Liver (tissue), 9 donors: ENCODE results near the gene APBB3. TPM values are rescaled to one million over a fixed set of nuclear protein-coding genes. Genes with fewer than 3 reads are reported as not detected.

Experiments
- DNase-seq: peaks from one replicate; pipeline ENCODE4 v3.0.0-alpha.2; 2017; ENCODE audit warnings: low spot score
- H3K27ac ChIP-seq, 2 donors: one replicate each; pipeline ENCODE4 v1.7.0; 2013; ENCODE audit warnings: inconsistent platforms in 2 of 2, low read length in 2 of 2, control low read depth in 1 of 2, low read depth in 1 of 2, mild to moderate bottlenecking in 1 of 2
- H3K27me3 ChIP-seq, 4 donors: one replicate each; pipeline versions ENCODE4 v1.6.1 to v1.7.0; 2013; ENCODE audit warnings: low read length in 3 of 4, inconsistent platforms in 1 of 4, mild to moderate bottlenecking in 1 of 4, moderate library complexity in 1 of 4; ENCODE audit not compliant: control insufficient read depth in 4 of 4, insufficient read depth in 4 of 4
- H3K36me3 ChIP-seq, 4 donors: one replicate each; pipeline versions ENCODE4 v1.6.1 to v1.7.0; 2013; ENCODE audit warnings: low read length in 3 of 4, mild to moderate bottlenecking in 3 of 4, low read depth in 1 of 4, moderate library complexity in 1 of 4; ENCODE audit not compliant: control insufficient read depth in 4 of 4, insufficient read depth in 3 of 4
- H3K4me1 ChIP-seq, 4 donors: one replicate each; pipeline versions ENCODE4 v1.6.1 to v1.7.0; 2013; ENCODE audit warnings: low read length in 3 of 4, mild to moderate bottlenecking in 3 of 4, moderate library complexity in 1 of 4; ENCODE audit not compliant: control insufficient read depth in 4 of 4, insufficient read depth in 4 of 4
- H3K4me3 ChIP-seq, 3 donors: one replicate each; pipeline versions ENCODE4 v1.6.1 to v1.7.0; 2013; ENCODE audit warnings: low read length in 3 of 3, control low read depth in 1 of 3, low read depth in 1 of 3, mild to moderate bottlenecking in 1 of 3
- H3K9ac ChIP-seq, 2 donors: one replicate each; pipeline ENCODE4 v1.7.0; 2013; ENCODE audit warnings: low read length in 2 of 2, mild to moderate bottlenecking in 2 of 2, moderate library complexity in 2 of 2, control low read depth in 1 of 2, low read depth in 1 of 2
- H3K9me3 ChIP-seq, 4 donors: one replicate each; pipeline versions ENCODE4 v1.6.1 to v1.7.0; 2013; ENCODE audit warnings: low read length in 3 of 4; ENCODE audit not compliant: control insufficient read depth in 4 of 4
- EGR1 ChIP-seq, 2 donors: IDR thresholded peaks; 2 replicates each; pipeline ENCODE4 v1.6.1; 2016 to 2018; ENCODE audit warnings: antibody characterized with exemption in 2 of 2, low read depth in 2 of 2
- FOXA1 ChIP-seq: IDR thresholded peaks from 2 replicates; pipeline ENCODE4 v1.6.1; 2016; ENCODE audit warnings: antibody characterized with exemption
- FOXA2 ChIP-seq: IDR thresholded peaks from 2 replicates; pipeline ENCODE4 v1.6.1; 2016; ENCODE audit warnings: antibody characterized with exemption
- GABPA ChIP-seq, 2 donors: IDR thresholded peaks in 1 of 2; conservative IDR thresholded peaks in 1 of 2; 2 replicates each; pipeline ENCODE4 v1.6.1; 2016; ENCODE audit warnings: antibody characterized with exemption in 2 of 2, mild to moderate bottlenecking in 1 of 2, moderate library complexity in 1 of 2
- HNF4A ChIP-seq, 2 donors: conservative IDR thresholded peaks; 2 replicates each; pipeline ENCODE4 v1.6.1; 2016; ENCODE audit warnings: antibody characterized with exemption in 2 of 2, mild to moderate bottlenecking in 2 of 2
- HNF4G ChIP-seq: IDR thresholded peaks from 2 replicates; pipeline ENCODE4 v1.6.1; 2016; ENCODE audit warnings: antibody characterized with exemption
- JUND ChIP-seq, 2 donors: IDR thresholded peaks; 2 replicates each; pipeline ENCODE4 v1.6.1; 2016; ENCODE audit warnings: antibody characterized with exemption in 2 of 2
- NR2F2 ChIP-seq: IDR thresholded peaks from 2 replicates; pipeline ENCODE4 v1.6.1; 2016; ENCODE audit warnings: antibody characterized with exemption
- RAD21 ChIP-seq, 2 donors: IDR thresholded peaks; 2 replicates each; pipeline ENCODE4 v1.6.1; 2016; ENCODE audit warnings: antibody characterized with exemption in 2 of 2, mild to moderate bottlenecking in 2 of 2
- RXRA ChIP-seq, 2 donors: IDR thresholded peaks; 2 replicates each; pipeline ENCODE4 v1.6.1; 2017 to 2018; ENCODE audit warnings: antibody characterized with exemption in 2 of 2, mild to moderate bottlenecking in 1 of 2
- SP1 ChIP-seq: IDR thresholded peaks from 2 replicates; pipeline ENCODE4 v1.6.1; 2018; ENCODE audit warnings: antibody characterized with exemption, mild to moderate bottlenecking
- TAF1 ChIP-seq: conservative IDR thresholded peaks from 2 replicates; pipeline ENCODE4 v1.6.1; 2016; ENCODE audit warnings: antibody characterized with exemption, mild to moderate bottlenecking
- YY1 ChIP-seq: IDR thresholded peaks from 2 replicates; pipeline ENCODE4 v1.6.1; 2016; ENCODE audit warnings: antibody characterized with exemption, mild to moderate bottlenecking
- WGBS: extraction: QIAGEN DNeasy Blood & Tissue Kit; methylation state at CpG from one replicate; pipeline ENCODE4 v1.1.7; 2013; 5-methylcytosine and 5-hydroxymethylcytosine counted together
- polyA plus RNA-seq, 2 donors: library from polyadenylated mRNA; stranded (reverse) in 1 of 2; unstranded in 1 of 2; fragments of 200-250 nt in 1 of 2; fragments of >200 nt in 1 of 2; fragmentation: Nextera tagmentation in 1 of 2; extraction: Ambion mirVana in 1 of 2; gene quantifications; one replicate each; pipeline versions ENCODE4 v1.2.1 to v1.2.3, GENCODE V29; 2013 to 2015
- total RNA-seq, 2 donors: library from RNA; depleted of rRNA; stranded (reverse); fragments of >200 nt; gene quantifications; one replicate each; pipeline ENCODE4 v1.2.3, GENCODE V29; 2014
- TF ChIP-seq, protein P1 (sequence below): IDR thresholded peaks from 2 replicates; pipeline ENCODE4 v1.6.1; 2016; ENCODE audit warnings: antibody characterized with exemption, mild to moderate bottlenecking
- TF ChIP-seq, protein P2 (sequence below): IDR thresholded peaks from 2 replicates; pipeline ENCODE4 v1.6.1; 2016; ENCODE audit warnings: antibody characterized with exemption
- TF ChIP-seq, protein P3 (sequence below): fragments of 150-350 bp; IDR thresholded peaks from 2 replicates; pipeline ENCODE4 v1.5.1; 2017; ENCODE audit warnings: improper control_type of control experiment, low read depth, low read length; ENCODE audit not compliant: missing input control
- TF ChIP-seq, protein P4 (sequence below): IDR thresholded peaks from 2 replicates; pipeline ENCODE4 v1.6.1; 2016; ENCODE audit warnings: antibody characterized with exemption
- TF ChIP-seq, protein P5 (sequence below): IDR thresholded peaks from 2 replicates; pipeline ENCODE4 v1.6.1; 2016; ENCODE audit warnings: antibody characterized with exemption
- donor health status: healthy.
- donor health status: healthy.
- donor health status: healthy.
- donor health status: healthy.
- donor health status: healthy.

APBB3 gene
- total and polyA plus RNA-seq, 4 donors, result 4.6 to 40.5 (median 19.6) TPM

DNA sequence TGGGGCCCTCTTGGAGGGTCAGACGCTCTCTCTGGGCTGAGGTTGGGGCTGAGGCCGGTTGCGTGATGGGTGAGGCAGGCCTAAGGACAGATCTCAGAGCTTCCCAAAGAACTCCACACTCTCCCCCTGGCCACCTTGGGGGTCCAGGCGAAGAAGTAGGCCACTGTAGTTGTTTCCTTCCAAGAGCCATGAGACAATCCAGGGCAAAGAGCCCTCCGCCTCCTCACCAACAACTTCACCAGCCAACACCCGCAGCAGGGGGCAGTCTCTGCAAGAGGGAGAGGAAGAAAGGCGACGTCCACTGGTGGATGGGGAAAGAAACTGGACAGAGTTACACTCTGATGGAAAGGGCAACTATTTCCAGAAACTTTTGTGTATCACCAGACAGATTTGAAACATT lies 10.9 kb upstream of the APBB3 start:
- WGBS, result 58% methylated on average over 8 of the region's 8 CpGs
- Histone ChIP-seq H3K4me1 (peaks cover 11 to 40% (median 31%) of the 10 kb centered on the region in 4 donors), H3K9ac (no peak overlapping the region), H3K9me3 (no peaks in the 10 kb centered on the region), H3K27me3 (no peaks in the 10 kb centered on the region), H3K27ac (peak overlapping the region; percentile 69 to 76), H3K4me3 (no peak overlapping the region), H3K36me3 (no peaks in the 10 kb centered on the region)
- no peak for DNase-seq
- TF ChIP-seq HNF4G (no peak), FOXA2 (no peak), JUND (IDR thresholded peaks at IDR 0.05) (peak in 1 of 2 donors; percentile 11), HNF4A (conservative IDR thresholded peaks at IDR 0.05) (peak; percentile 14 to 46), EGR1 (IDR thresholded peaks at IDR 0.05; ENCODE audit: low read depth in 2 of 2) (no peak), YY1 (no peak), NR2F2 (peak; percentile 16), FOXA1 (no peak), RAD21 (IDR thresholded peaks at IDR 0.05) (peak; percentile 96 to 98), RXRA (IDR thresholded peaks at IDR 0.05) (peak; percentile 60 to 71), GABPA (IDR thresholded peaks at IDR 0.05 in 1 of 2, conservative IDR thresholded peaks at IDR 0.05 in 1 of 2) (no peak), SP1 (no peak), TAF1 (no peak)
- TF ChIP-seq, protein P1, sequence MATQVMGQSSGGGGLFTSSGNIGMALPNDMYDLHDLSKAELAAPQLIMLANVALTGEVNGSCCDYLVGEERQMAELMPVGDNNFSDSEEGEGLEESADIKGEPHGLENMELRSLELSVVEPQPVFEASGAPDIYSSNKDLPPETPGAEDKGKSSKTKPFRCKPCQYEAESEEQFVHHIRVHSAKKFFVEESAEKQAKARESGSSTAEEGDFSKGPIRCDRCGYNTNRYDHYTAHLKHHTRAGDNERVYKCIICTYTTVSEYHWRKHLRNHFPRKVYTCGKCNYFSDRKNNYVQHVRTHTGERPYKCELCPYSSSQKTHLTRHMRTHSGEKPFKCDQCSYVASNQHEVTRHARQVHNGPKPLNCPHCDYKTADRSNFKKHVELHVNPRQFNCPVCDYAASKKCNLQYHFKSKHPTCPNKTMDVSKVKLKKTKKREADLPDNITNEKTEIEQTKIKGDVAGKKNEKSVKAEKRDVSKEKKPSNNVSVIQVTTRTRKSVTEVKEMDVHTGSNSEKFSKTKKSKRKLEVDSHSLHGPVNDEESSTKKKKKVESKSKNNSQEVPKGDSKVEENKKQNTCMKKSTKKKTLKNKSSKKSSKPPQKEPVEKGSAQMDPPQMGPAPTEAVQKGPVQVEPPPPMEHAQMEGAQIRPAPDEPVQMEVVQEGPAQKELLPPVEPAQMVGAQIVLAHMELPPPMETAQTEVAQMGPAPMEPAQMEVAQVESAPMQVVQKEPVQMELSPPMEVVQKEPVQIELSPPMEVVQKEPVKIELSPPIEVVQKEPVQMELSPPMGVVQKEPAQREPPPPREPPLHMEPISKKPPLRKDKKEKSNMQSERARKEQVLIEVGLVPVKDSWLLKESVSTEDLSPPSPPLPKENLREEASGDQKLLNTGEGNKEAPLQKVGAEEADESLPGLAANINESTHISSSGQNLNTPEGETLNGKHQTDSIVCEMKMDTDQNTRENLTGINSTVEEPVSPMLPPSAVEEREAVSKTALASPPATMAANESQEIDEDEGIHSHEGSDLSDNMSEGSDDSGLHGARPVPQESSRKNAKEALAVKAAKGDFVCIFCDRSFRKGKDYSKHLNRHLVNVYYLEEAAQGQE, result no peak
- TF ChIP-seq, protein P2, sequence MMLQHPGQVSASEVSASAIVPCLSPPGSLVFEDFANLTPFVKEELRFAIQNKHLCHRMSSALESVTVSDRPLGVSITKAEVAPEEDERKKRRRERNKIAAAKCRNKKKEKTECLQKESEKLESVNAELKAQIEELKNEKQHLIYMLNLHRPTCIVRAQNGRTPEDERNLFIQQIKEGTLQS, result no peak
- TF ChIP-seq, protein P3, sequence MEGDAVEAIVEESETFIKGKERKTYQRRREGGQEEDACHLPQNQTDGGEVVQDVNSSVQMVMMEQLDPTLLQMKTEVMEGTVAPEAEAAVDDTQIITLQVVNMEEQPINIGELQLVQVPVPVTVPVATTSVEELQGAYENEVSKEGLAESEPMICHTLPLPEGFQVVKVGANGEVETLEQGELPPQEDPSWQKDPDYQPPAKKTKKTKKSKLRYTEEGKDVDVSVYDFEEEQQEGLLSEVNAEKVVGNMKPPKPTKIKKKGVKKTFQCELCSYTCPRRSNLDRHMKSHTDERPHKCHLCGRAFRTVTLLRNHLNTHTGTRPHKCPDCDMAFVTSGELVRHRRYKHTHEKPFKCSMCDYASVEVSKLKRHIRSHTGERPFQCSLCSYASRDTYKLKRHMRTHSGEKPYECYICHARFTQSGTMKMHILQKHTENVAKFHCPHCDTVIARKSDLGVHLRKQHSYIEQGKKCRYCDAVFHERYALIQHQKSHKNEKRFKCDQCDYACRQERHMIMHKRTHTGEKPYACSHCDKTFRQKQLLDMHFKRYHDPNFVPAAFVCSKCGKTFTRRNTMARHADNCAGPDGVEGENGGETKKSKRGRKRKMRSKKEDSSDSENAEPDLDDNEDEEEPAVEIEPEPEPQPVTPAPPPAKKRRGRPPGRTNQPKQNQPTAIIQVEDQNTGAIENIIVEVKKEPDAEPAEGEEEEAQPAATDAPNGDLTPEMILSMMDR, result peak; percentile 77
- TF ChIP-seq, protein P4, sequence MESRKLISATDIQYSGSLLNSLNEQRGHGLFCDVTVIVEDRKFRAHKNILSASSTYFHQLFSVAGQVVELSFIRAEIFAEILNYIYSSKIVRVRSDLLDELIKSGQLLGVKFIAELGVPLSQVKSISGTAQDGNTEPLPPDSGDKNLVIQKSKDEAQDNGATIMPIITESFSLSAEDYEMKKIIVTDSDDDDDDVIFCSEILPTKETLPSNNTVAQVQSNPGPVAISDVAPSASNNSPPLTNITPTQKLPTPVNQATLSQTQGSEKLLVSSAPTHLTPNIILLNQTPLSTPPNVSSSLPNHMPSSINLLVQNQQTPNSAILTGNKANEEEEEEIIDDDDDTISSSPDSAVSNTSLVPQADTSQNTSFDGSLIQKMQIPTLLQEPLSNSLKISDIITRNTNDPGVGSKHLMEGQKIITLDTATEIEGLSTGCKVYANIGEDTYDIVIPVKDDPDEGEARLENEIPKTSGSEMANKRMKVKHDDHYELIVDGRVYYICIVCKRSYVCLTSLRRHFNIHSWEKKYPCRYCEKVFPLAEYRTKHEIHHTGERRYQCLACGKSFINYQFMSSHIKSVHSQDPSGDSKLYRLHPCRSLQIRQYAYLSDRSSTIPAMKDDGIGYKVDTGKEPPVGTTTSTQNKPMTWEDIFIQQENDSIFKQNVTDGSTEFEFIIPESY, result no peak
- TF ChIP-seq, protein P5, sequence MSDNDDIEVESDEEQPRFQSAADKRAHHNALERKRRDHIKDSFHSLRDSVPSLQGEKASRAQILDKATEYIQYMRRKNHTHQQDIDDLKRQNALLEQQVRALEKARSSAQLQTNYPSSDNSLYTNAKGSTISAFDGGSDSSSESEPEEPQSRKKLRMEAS, result no peak
